Right cardiac atrium (tissue), 5 donors: ENCODE measurements around the gene CCDC78. TPM values are rescaled to one million over a fixed set of nuclear protein-coding genes. Genes with fewer than 3 reads are reported as not detected.

ENCODE experiments used
- ATAC-seq, 2 donors: fragments of 200-7000 bp; cut with Tn5 transposase; one replicate each; pipeline versions ENCODE4 v1.8.0 to v1.9.1; 2020; ENCODE audit warnings: moderate library complexity in 2 of 2, mild to moderate bottlenecking in 1 of 2
- DNase-seq, 3 donors: peaks; one replicate each; pipeline ENCODE4 v3.0.0-alpha.2; 2020
- H3K27ac ChIP-seq: one replicate; pipeline ENCODE4 v1.5.1; 2013; ENCODE audit warnings: mild to moderate bottlenecking, low read length, control low read depth, moderate library complexity
- H3K27me3 ChIP-seq: one replicate; pipeline ENCODE4 v1.6.1; 2013; ENCODE audit not compliant: control insufficient read depth, insufficient read depth
- H3K4me1 ChIP-seq: one replicate; pipeline ENCODE4 v1.6.1; 2013; ENCODE audit warnings: low read length; ENCODE audit not compliant: control insufficient read depth, insufficient read depth
- H3K4me3 ChIP-seq: one replicate; pipeline ENCODE4 v1.5.1; 2013; ENCODE audit warnings: low read length, control low read depth
- H3K9me3 ChIP-seq: one replicate; pipeline ENCODE4 v1.6.1; 2013; ENCODE audit warnings: low read length; ENCODE audit not compliant: control insufficient read depth
- WGBS: extraction: QIAGEN DNeasy Blood & Tissue Kit; methylation state at CpG from one replicate; pipeline ENCODE4 v1.1.7; 2013; 5-methylcytosine and 5-hydroxymethylcytosine counted together
- intact Hi-C, 4 donors: fragments of 100-400 bp; cut with DNase I; formaldehyde crosslinking; loops; one replicate each; pipeline versions ENCODE4 v1.11.0 to v1.14.0; 2022 to 2023
- polyA plus RNA-seq: library from polyadenylated mRNA; stranded (reverse); fragments of 200-250 nt; gene quantifications from one replicate; pipeline ENCODE4 v1.2.3, GENCODE V29; 2013
- total RNA-seq, 4 donors: library from RNA; stranded (reverse); fragmentation: NEBNext Ultra II Directional; extraction: Animal tissue kit (Norgen Biotek cat#: 25700); gene quantifications; one replicate each; pipeline ENCODE4 v1.2.1, GENCODE V29; 2021
- donor health status: healthy with polysubstance abuse.
- donor health status: DM: no; HTN: yes; CAD: no.
- donor health status: DM: no; HTN: no; CAD: no.
- donor health status: DM: no; HTN: yes; CAD: no; lungs with severe emphysema.
- donor health status: DM: yes; HTN: yes; CAD: no.

The CCDC78 gene
- total and polyA plus RNA-seq, 5 donors: 0.36 to 0.97 (median 0.44) TPM; not detected in 1

DNA sequence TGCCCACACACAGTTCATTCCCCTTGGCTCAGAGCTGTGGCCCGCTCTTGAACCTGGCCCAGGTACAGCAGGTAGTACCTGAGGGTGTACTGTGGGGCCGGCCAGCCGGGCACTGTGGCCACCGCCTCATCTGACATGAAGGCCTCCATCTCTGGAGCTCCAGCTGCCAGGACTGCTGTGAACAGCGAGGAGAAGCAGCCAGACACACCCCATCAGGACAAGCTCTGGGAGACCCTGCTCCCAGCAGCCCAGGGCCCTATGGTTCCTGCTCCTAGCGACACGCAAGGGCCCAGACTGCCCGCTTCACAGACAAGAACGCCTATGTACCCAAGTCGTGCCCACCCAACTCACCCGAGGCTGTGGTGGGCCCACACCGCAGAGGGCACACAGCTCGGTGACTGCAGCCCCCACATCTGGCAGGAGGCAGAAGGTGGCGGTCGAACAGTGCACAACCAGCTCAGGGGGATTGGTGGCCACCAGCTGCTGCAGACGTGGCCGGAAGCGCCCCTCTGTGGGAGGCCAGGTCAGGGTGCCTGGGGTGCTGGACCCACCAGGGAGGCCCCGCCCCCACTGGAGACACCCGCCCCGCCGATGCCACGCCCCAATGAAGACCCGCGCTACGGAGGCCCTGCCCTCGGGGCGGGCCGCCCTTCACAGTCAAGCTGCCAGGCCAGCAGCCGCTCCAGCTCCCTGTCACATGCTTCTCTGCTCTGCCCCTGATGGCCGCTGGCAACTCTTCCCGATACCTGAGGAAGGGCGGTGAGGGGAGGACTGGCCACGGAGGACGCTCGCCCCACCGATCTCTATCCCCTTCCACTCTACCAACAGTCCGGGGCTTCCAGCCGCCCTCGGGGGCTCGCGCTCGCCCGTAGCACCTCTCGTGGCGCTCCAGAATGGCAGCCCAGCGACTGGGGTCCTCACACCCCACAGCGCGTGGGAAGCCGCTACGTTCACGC, 47.1 kb downstream of the CCDC78 start:
- H3K27ac ChIP-seq: peak overlapping the region; percentile 76
- no peaks in the 10 kb centered on the region for H3K27me3 ChIP-seq
- intact Hi-C loops: no loop called here
- H3K4me3 ChIP-seq: peak overlapping the region; percentile 49
- DNase-seq (peak; percentile 82 to 94 (median 90)), ATAC-seq (peak; percentile 31 to 45)
- 23% methylated on average over 52 of the region's 52 CpGs for WGBS
- H3K4me1 ChIP-seq: peaks cover 7% of the 10 kb centered on the region
- no peaks in the 10 kb centered on the region for H3K9me3 ChIP-seq

GRCh38 chr16:678209-678857, 47.9 kb downstream of the CCDC78 start:
- H3K4me3 ChIP-seq: no peak overlapping the region
- DNase-seq (no peak), ATAC-seq (no peak)
- H3K9me3 ChIP-seq: no peaks in the 10 kb centered on the region
- intact Hi-C loops: no loop called here
- H3K27me3 ChIP-seq: no peaks in the 10 kb centered on the region
- no peak overlapping the region for H3K27ac ChIP-seq
- 80% methylated on average over 21 of the region's 21 CpGs for WGBS
- H3K4me1 ChIP-seq: peaks cover 7% of the 10 kb centered on the region

DNA sequence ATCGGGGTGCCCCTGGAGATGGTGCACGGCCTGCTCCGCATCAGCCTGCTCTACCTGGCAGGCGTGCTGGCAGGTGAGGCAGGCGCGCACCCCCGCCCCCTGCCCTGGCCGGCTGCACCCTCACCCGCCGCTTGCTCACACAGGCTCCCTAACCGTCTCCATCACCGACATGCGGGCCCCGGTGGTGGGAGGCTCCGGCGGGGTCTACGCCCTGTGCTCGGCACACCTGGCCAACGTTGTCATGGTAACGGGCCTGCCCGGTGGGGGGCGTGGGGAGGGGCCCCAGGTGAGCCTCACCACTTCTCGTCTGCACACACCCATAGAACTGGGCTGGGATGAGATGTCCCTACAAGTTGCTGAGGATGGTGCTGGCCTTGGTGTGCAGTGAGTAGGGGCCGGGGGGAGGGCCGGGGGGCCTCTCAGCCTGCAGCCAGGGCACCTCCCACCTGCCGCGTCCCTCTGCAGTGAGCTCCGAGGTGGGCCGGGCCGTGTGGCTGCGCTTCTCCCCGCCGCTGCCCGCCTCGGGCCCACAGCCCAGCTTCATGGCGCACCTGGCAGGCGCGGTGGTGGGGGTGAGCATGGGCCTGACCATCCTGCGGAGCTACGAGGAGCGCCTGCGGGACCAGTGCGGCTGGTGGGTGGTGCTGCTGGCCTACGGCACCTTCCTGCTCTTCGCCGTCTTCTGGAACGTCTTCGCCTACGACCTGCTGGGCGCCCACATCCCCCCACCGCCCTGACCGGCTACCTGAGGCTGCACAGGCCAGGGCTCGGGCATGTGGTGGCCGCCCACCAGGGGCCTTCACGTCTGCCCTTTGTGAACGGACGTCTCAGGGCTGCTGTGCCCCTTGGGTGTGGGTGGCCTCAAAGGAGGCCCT, 48.7 kb downstream of the CCDC78 start:
- Histone ChIP-seq H3K4me1 (peaks cover 7% of the 10 kb centered on the region), H3K9me3 (no peaks in the 10 kb centered on the region), H3K27me3 (no peaks in the 10 kb centered on the region), H3K27ac (no peak overlapping the region), H3K4me3 (no peak overlapping the region)
- intact Hi-C loops: no loop called here
- WGBS: 56% methylated on average over 57 of the region's 57 CpGs
- no peak for DNase-seq
- no peak for ATAC-seq

DNA sequence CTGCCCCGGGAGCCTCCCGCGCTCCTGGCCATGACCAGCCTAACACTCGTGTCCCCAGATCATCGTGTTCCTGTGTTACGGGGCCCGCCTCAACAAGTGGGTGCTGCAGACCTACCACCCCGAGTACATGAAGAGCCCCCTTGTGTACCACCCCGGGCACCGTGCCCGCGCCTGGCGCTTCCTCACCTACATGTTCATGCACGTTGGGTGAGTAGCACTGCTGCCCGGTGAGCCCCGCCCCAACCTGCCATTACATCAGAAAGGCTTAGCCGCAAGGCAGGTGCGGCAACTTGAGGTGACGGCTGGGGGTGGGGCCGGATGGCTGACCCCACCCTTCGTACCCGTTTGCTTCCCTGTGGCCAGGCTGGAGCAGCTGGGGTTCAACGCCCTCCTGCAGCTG, 49.3 kb downstream of the CCDC78 start:
- H3K27me3 ChIP-seq: no peaks in the 10 kb centered on the region
- intact Hi-C loops: no loop called here
- no peak overlapping the region for H3K27ac ChIP-seq
- H3K9me3 ChIP-seq: no peaks in the 10 kb centered on the region
- ATAC-seq (no peak), DNase-seq (no peak)
- peaks cover 7% of the 10 kb centered on the region for H3K4me1 ChIP-seq
- H3K4me3 ChIP-seq: no peak overlapping the region
- WGBS: 67% methylated on average over 23 of the region's 23 CpGs

DNA sequence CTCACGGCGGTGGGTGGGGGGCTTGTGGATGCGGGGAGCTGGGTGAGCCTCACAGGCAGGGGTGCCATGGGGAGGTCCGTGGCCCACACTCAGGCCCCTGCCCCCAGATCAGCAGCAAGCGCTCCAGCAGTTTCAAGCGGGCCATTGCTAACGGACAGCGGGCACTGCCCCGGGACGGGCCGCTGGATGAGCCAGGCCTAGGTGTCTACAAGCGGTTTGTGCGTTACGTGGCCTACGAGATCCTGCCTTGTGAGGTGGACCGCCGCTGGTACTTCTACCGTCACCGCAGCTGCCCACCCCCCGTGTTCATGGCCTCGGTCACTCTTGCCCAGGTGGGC, 49.7 kb downstream of the CCDC78 start:
- no peak overlapping the region for H3K4me3 ChIP-seq
- intact Hi-C loops: no loop called here
- no peaks in the 10 kb centered on the region for H3K27me3 ChIP-seq
- WGBS: 90% methylated on average over 21 of the region's 21 CpGs
- DNase-seq (no peak), ATAC-seq (no peak)
- H3K4me1 ChIP-seq: peaks cover 5% of the 10 kb centered on the region
- no peaks in the 10 kb centered on the region for H3K9me3 ChIP-seq
- no peak overlapping the region for H3K27ac ChIP-seq

DNA sequence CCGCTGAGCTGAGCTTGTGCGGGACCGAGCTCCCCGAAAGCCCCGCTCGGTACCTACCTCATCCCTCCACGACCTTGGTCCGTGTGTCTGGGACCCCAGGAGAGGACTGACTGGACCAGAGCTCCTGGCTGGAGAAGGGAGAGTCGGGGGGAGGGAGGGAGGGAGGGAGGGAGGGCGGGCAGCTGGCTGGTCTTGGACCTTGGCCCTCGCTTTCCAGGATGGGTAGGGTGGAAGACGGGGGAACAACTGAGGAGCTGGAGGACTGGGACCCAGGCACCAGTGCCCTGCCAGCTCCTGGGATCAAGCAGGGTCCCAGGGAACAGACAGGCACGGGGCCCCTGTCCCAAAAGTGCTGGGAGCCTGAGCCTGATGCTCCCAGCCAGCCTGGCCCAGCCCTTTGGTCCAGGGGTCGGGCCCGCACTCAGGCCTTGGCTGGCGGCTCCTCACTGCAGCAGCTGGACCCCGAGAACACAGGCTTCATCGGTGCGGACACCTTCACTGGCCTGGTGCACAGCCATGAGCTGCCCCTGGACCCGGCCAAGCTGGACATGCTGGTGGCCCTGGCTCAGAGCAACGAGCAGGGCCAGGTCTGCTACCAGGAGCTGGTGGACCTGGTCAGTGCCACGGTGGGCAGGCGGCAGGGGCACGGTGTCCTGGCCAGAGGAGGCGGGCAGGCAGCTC, 50.2 kb downstream of the CCDC78 start:
- peaks cover under 1% of the 10 kb centered on the region for H3K4me1 ChIP-seq
- H3K4me3 ChIP-seq: peak overlapping the region; percentile 22
- DNase-seq (no peak), ATAC-seq (no peak)
- H3K27ac ChIP-seq: no peak overlapping the region
- H3K9me3 ChIP-seq: no peaks in the 10 kb centered on the region
- WGBS: 42% methylated on average over 25 of the region's 25 CpGs
- no peaks in the 10 kb centered on the region for H3K27me3 ChIP-seq
- intact Hi-C loops: no loop called here

DNA sequence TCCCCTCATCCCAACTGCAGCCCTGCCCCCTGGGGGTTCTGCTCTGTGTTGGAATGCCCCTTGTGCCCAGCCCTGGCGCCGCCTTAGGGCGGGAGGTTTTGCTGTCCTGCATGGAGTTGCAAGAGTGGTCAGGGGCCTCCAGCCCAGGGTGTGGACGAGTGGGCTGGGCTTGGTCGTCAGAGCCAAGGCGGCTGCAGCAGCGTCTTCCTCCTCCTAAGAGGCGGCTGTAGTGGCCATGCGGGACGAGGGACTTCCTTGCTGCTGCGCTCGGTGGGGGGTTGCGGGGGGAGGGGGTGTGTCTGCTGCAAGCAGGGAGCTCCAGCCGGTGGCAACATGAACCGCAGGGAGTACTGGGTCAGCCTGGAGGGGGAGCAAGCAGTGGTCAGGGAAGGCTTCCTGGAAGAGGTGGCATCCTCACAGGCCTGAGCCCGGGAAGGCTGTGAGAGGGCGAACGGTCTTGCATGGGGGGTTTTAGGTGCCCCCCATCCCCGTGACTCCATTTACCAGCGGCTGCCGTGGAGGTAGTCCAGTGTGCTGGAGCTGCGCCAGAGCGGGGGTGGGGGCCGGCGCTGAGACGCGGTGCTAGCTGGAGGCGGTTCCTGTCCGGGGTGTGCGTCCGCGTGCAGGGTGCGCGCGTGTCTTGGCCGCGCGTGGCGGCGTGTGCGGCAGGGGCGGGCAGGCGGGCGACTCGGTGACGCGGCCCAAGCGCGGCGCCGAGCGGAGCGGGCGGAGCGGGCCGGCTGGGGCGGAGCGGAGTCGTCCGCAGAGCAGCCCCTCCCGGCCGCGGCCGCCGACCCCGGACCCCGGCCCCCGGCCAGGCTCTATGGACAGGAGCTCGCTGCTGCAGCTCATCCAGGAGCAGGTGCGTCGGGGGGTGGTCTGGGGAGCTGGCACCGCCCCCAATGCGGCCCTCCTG, 51.0 kb downstream of the CCDC78 start, which contains the start of gene RHBDL1:
TSS of gene RHBDL1 (plus strand) at position 704 of the 916 bp plus-strand sequence. CDS start at position 824, 120 bp downstream.
- Histone ChIP-seq H3K27ac (no peak within 1 kb of the TSS), H3K27me3 (no peaks in the 10 kb centered on the region), H3K4me3 (peak within 1 kb of the TSS; percentile 22), H3K9me3 (no peaks in the 10 kb centered on the region), H3K4me1 (no peaks in the 10 kb centered on the region)
- DNase-seq (peak in 1 of 3 donors; percentile 83), ATAC-seq (no peak)
- intact Hi-C loops: no loop called here
- WGBS: 2% methylated on average over 73 of the region's 73 CpGs

- DNase-seq: no peak
- Histone ChIP-seq H3K4me1 (no peaks in the 10 kb centered on the region), H3K27ac (no peak overlapping the region), H3K27me3 (no peaks in the 10 kb centered on the region), H3K4me3 (no peak overlapping the region), H3K9me3 (no peaks in the 10 kb centered on the region)
- intact Hi-C loops: no loop called here
- 71% methylated on average over 22 of the region's 22 CpGs for WGBS
- ATAC-seq: no peak
These were observed 51.9 kb downstream of the CCDC78 start for GRCh38 chr16:674214-674881.

DNA sequence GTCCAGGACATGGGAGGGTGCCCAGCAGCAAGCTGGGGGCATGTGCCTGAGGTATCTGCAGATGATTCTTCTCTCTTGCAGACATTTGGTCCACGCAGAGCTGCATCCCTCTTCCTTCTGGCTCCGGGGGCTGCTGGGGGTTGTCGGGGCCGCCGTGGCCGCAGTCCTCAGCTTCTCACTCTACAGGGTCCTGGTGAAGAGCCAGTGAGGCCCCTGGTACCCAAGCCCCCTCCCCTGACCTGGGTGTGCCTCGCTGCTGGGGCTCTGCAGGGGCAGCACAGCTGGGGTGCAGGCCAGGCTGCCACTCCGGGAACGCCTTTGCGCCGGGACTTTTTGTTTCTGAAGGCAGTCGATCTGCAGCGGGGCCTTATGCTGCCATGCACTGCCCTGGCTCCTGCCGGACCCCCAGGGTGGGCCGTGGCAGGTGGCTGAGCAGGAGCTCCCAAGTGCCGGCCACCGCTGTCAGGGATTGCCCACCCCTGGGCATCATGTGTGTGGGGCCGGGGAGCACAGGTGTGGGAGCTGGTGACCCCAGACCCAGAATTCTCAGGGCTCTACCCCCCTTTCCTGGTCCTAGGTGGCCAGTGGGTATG, 52.7 kb downstream of the CCDC78 start:
- H3K27me3 ChIP-seq: no peaks in the 10 kb centered on the region
- H3K27ac ChIP-seq: no peak overlapping the region
- H3K9me3 ChIP-seq: no peaks in the 10 kb centered on the region
- H3K4me3 ChIP-seq: no peak overlapping the region
- ATAC-seq: no peak
- intact Hi-C loops: no loop called here
- WGBS: 90% methylated on average over 18 of the region's 18 CpGs
- no peak for DNase-seq
- peaks cover 3% of the 10 kb centered on the region for H3K4me1 ChIP-seq
